ENCODE results near the gene SBF2. TPM values are rescaled to one million over a fixed set of nuclear protein-coding genes. Genes with fewer than 3 reads are reported as not detected.

SBF2 gene
- polyA plus RNA-seq, 1 donor from 2014 or later = 53.4 TPM

- TF ChIP-seq POLR2AphosphoS5 (IDR thresholded peaks at IDR 0.05) (no peak), RAD21 (conservative IDR thresholded peaks at IDR 0.05) (no peak), MXI1 (conservative IDR thresholded peaks at IDR 0.05; ENCODE audit: poor library complexity, severe bottlenecking) (no peak), CTCF (IDR thresholded peaks at IDR 0.05; ENCODE audit: poor library complexity, severe bottlenecking) (no peak), SMC3 (conservative IDR thresholded peaks at IDR 0.05; ENCODE audit: poor library complexity) (no peak), REST (IDR thresholded peaks at IDR 0.05; ENCODE audit: borderline replicate concordance) (no peak), EP300 (conservative IDR thresholded peaks at IDR 0.05; ENCODE audit: poor library complexity, severe bottlenecking) (no peak), TAF1 (IDR thresholded peaks at IDR 0.05; ENCODE audit: low read depth) (no peak), EZH2 (IDR thresholded peaks at IDR 0.05; ENCODE audit: borderline replicate concordance, insufficient read depth, low read length, poor library complexity, severe bottlenecking) (no peak)
- H3K4me2 ChIP-seq (ENCODE audit: low read length) = no peak overlapping the region
- H3K9me3 ChIP-seq (ENCODE audit: low read length) = no peaks in the 10 kb centered on the region
- no peak overlapping the region for H2AFZ ChIP-seq (ENCODE audit: low read depth, low read length)
- no peaks in the 10 kb centered on the region for H3F3A ChIP-seq (ENCODE audit: insufficient read depth, low read length, poor library complexity, severe bottlenecking)
- H3K27ac ChIP-seq (ENCODE audit: low read length) = no peak overlapping the region
- no peaks in the 10 kb centered on the region for H4K20me1 ChIP-seq (ENCODE audit: insufficient read depth)
- no peaks in the 10 kb centered on the region for H3K27me3 ChIP-seq (ENCODE audit: insufficient read depth, low read depth, low read length)
- H3K9ac ChIP-seq (ENCODE audit: low read length) = no peak overlapping the region
- H3K36me3 ChIP-seq (ENCODE audit: insufficient read depth, low read length) = no peaks in the 10 kb centered on the region
- no peak overlapping the region for H3K4me3 ChIP-seq (ENCODE audit: low read length)
- peaks cover 3% of the 10 kb centered on the region for H3K79me2 ChIP-seq (replicated peaks; ENCODE audit: insufficient read depth, low read length)
- H3K9me2 ChIP-seq (ENCODE audit: insufficient read depth, low read length) = no peaks in the 10 kb centered on the region
These were observed 366.3 kb downstream of the SBF2 start for GRCh38 chr11:9927670-9928069.

- Histone ChIP-seq H3K79me2 (replicated peaks; ENCODE audit: insufficient read depth, low read length) (peaks cover 3% of the 10 kb centered on the region), H2AFZ (ENCODE audit: low read depth, low read length) (no peak overlapping the region), H3K4me2 (ENCODE audit: low read length) (no peak overlapping the region), H3K9ac (ENCODE audit: low read length) (no peak overlapping the region), H3K27me3 (ENCODE audit: insufficient read depth, low read depth, low read length) (no peaks in the 10 kb centered on the region), H3F3A (ENCODE audit: insufficient read depth, low read length, poor library complexity, severe bottlenecking) (no peaks in the 10 kb centered on the region), H3K9me3 (ENCODE audit: low read length) (no peaks in the 10 kb centered on the region), H3K9me2 (ENCODE audit: insufficient read depth, low read length) (no peaks in the 10 kb centered on the region), H4K20me1 (ENCODE audit: insufficient read depth) (no peaks in the 10 kb centered on the region), H3K27ac (ENCODE audit: low read length) (no peak overlapping the region), H3K36me3 (ENCODE audit: insufficient read depth, low read length) (no peaks in the 10 kb centered on the region), H3K4me3 (ENCODE audit: low read length) (no peak overlapping the region)
- TF ChIP-seq REST (IDR thresholded peaks at IDR 0.05; ENCODE audit: borderline replicate concordance) (no peak), EP300 (conservative IDR thresholded peaks at IDR 0.05; ENCODE audit: poor library complexity, severe bottlenecking) (no peak), CTCF (IDR thresholded peaks at IDR 0.05; ENCODE audit: poor library complexity, severe bottlenecking) (no peak), TAF1 (IDR thresholded peaks at IDR 0.05; ENCODE audit: low read depth) (no peak), MXI1 (conservative IDR thresholded peaks at IDR 0.05; ENCODE audit: poor library complexity, severe bottlenecking) (no peak), SMC3 (conservative IDR thresholded peaks at IDR 0.05; ENCODE audit: poor library complexity) (no peak), EZH2 (IDR thresholded peaks at IDR 0.05; ENCODE audit: borderline replicate concordance, insufficient read depth, low read length, poor library complexity, severe bottlenecking) (no peak)
These were observed 370.7 kb downstream of the SBF2 start for GRCh38 chr11:9923280-9923679.
